Activated CD4-positive, alpha-beta memory T cell treated with anti-CD3 and anti-CD28 coated beads for 36 hours (primary cell): Measurements from ENCODE around the gene ARHGAP20. TPM values are rescaled to one million over a fixed set of nuclear protein-coding genes. Genes with fewer than 3 reads are reported as not detected.

Experiments
- CTCF ChIA-PET: fragments of 350-600 bp; sonication (Branson Sonifier 250); formaldehyde crosslinking; loops from one replicate; lab custom pipeline; 2021; ENCODE audit warnings: antibody characterized with exemption, inconsistent platforms; lab: Charles Lee
- POLR2A ChIA-PET: fragments of 350-600 bp; sonication (Branson Sonifier 250); formaldehyde crosslinking; loops from one replicate; lab custom pipeline; 2021; ENCODE audit warnings: antibody characterized with exemption; lab: Charles Lee
- DNase-seq: peaks from one replicate; pipeline ENCODE4 v3.0.0-alpha.2; 2020
- H3K27ac Mint-ChIP-seq: one replicate; pipeline ENCODE4 v1.8.0; 2021; ENCODE audit warnings: mixed read lengths
- H3K27me3 Mint-ChIP-seq: one replicate; pipeline ENCODE4 v1.8.0; 2021; ENCODE audit warnings: mixed read lengths
- H3K36me3 Mint-ChIP-seq: one replicate; pipeline ENCODE4 v1.8.0; 2021; ENCODE audit warnings: mixed read lengths
- H3K4me1 Mint-ChIP-seq: one replicate; pipeline ENCODE4 v1.8.0; 2021; ENCODE audit warnings: low read depth, mixed read lengths
- H3K4me3 Mint-ChIP-seq: one replicate; pipeline ENCODE4 v1.8.0; 2021; ENCODE audit warnings: mild to moderate bottlenecking, mixed read lengths
- H3K9me3 Mint-ChIP-seq: one replicate; pipeline ENCODE4 v1.8.0; 2021; ENCODE audit warnings: mixed read lengths
- intact Hi-C: fragments of 100-400 bp; cut with micrococcal nuclease; formaldehyde crosslinking; loops from one replicate; pipeline ENCODE4 v1.15.1; 2023
- total RNA-seq, 2 experiments: library from RNA; stranded (reverse); gene quantifications; one replicate each; pipeline ENCODE4 v1.2.3, GENCODE V29; 2021

Gene ARHGAP20
- total RNA-seq, 2 experiments from 2014 or later: 0.05 TPM; not detected in 1

DNA sequence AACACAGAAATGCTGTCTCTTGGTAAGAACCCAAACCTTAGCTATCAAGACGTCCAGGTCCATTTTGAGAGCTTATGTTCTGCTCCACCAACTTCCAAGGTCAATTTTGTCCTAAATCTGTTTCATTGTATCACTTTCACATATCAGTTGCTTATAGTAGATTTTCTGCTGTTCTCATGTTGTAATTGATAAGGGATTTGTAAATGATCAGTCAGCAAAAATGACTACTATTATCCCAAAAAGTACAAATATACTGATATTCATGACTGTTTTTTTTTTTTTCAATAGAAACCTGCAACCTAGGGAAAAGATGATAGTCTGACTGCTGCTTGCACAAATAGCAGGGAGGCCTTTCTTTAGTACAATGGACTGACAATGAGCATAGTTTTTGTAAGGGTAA lies 128.1 kb downstream of the ARHGAP20 start:
- H3K27me3 Mint-ChIP-seq: no peaks in the 10 kb centered on the region
- no peaks in the 10 kb centered on the region for H3K9me3 Mint-ChIP-seq
- H3K4me3 Mint-ChIP-seq: no peak overlapping the region
- no peak for DNase-seq
- H3K27ac Mint-ChIP-seq: no peak overlapping the region
- H3K36me3 Mint-ChIP-seq: no peaks in the 10 kb centered on the region
- ChIA-PET POLR2A (no interaction called here), CTCF (no interaction called here)
- no peaks in the 10 kb centered on the region for H3K4me1 Mint-ChIP-seq
- intact Hi-C loops: no loop called here

DNA sequence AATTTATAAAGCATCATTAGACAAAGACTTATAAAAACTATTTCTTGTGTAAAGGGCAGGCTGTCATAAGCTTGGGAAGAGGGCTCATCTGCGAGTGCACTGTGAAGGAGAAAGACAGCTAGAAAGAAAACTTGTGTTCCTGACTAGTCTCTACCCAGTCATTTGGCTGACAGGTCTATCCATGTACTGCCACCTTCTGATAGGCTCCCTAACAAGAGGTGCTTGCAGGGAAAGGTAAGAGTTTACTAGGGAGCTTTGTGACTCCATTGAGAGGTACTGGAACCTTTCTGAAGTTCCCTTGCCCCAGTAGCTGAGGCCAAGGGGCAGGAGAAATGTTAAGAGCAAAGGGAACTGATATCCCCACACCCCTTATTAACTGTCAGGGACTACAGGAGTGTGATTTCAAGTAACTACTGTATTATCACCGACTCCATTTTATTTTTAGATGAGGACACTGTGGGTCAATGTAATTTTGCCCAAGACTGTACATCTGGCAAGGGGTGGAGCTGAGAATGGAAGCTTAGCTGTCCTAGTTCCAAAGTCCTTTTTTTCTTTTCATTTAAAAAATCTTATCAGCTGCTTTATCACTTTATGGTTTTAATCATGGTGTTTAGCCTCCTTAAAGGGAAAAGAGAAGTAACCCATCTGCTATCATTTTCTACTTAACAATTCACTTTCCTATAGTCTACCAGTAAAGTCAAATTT lies 129.4 kb downstream of the ARHGAP20 start:
- no peaks in the 10 kb centered on the region for H3K9me3 Mint-ChIP-seq
- H3K27me3 Mint-ChIP-seq: no peaks in the 10 kb centered on the region
- H3K27ac Mint-ChIP-seq: no peak overlapping the region
- POLR2A ChIA-PET: no interaction called here
- DNase-seq: no peak
- intact Hi-C loops: no loop called here
- CTCF ChIA-PET: interaction anchor here (0.6 kb wide), 1 partner anchor 116 kb away, joined by 5 read pairs; no protein-coding TSS in a partner anchor
- H3K4me3 Mint-ChIP-seq: no peak overlapping the region
- no peaks in the 10 kb centered on the region for H3K36me3 Mint-ChIP-seq
- no peaks in the 10 kb centered on the region for H3K4me1 Mint-ChIP-seq

DNA sequence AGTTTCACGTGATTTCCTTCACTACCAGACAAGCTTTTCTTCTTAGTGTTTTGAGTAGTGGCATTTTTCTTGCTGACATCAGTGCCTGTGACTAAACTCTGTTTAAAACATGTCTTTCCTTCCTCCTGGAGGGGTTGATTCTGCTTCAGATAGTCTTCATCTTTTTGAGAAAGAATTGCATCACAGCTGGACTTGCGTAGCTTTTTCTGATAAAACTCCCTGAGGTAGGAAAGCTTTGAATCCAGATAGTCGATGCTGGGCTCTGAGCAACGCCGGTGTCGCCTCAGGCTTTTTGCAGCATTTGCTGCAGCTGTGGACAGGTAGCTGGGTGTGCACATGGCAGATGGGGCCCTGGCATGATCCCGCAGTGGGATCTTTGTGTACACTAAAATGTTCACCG lies 131.7 kb downstream of the ARHGAP20 start:
- no peaks in the 10 kb centered on the region for H3K9me3 Mint-ChIP-seq
- DNase-seq: no peak
- ChIA-PET CTCF (interaction anchor here (0.7 kb wide), 1 partner anchor 12 kb away, joined by 3 read pairs; no protein-coding TSS in a partner anchor), POLR2A (no interaction called here)
- H3K36me3 Mint-ChIP-seq: no peaks in the 10 kb centered on the region
- intact Hi-C loops: no loop called here
- H3K27ac Mint-ChIP-seq: no peak overlapping the region
- H3K4me3 Mint-ChIP-seq: no peak overlapping the region
- H3K4me1 Mint-ChIP-seq: no peaks in the 10 kb centered on the region
- no peaks in the 10 kb centered on the region for H3K27me3 Mint-ChIP-seq

DNA sequence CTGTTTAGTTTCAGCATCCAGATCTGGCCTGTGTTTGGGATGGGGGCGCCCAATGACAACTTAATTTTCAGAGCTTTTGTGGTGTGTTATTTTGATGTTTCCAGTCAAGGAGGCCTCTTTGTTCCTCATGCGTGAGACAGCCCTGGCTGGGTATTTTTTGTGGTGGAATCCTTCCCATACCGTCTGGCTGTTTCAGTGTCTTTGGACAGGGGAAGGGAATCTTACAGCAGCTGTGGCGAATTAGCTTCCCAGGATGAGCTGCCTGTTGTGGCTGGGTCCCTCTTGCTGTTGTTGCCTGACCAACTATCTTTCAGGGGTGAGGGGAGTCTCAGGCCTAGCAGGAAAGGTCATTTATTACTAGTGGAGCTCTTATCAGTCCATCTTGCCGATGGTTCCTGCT lies 138.8 kb downstream of the ARHGAP20 start:
- ChIA-PET CTCF (no interaction called here), POLR2A (no interaction called here)
- DNase-seq: no peak
- Mint-ChIP-seq H3K27ac (no peak overlapping the region), H3K4me1 (no peaks in the 10 kb centered on the region), H3K27me3 (no peaks in the 10 kb centered on the region), H3K36me3 (no peaks in the 10 kb centered on the region), H3K9me3 (no peaks in the 10 kb centered on the region), H3K4me3 (no peak overlapping the region)
- intact Hi-C loops: no loop called here

DNA sequence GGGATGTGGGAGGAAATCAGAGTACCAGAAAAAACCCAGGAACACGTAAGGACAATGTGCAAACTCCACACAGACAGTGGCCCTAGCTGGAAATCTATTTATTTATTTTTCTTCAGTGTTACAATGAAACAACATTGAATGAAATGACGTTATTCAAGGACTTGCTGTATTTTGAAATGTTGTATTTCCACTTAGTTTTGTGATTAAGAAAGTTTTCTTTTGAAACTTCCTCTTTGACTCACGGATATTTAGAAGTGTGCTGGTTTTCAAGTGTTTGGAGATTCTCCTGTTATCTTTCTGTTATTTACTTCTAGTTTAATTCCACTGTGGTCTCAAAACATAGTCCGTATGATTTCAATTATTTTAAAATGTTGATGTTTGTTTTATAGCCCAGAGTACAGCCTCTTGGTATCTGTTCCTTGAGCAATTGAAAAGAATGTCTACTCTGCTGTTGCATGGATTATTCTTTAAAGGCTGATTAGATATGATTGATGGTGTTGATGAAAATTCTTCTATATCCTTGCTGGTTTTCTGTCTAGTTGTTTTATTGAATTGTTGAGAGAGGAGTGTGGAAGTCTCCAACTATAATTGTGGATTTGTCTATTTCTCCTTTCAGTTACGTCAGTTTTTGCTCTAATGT lies 141.0 kb downstream of the ARHGAP20 start:
- H3K9me3 Mint-ChIP-seq: no peaks in the 10 kb centered on the region
- ChIA-PET POLR2A (no interaction called here), CTCF (no interaction called here)
- H3K27me3 Mint-ChIP-seq: no peaks in the 10 kb centered on the region
- no peak for DNase-seq
- intact Hi-C loops: no loop called here
- no peak overlapping the region for H3K4me3 Mint-ChIP-seq
- no peaks in the 10 kb centered on the region for H3K4me1 Mint-ChIP-seq
- no peak overlapping the region for H3K27ac Mint-ChIP-seq
- H3K36me3 Mint-ChIP-seq: no peaks in the 10 kb centered on the region

DNA sequence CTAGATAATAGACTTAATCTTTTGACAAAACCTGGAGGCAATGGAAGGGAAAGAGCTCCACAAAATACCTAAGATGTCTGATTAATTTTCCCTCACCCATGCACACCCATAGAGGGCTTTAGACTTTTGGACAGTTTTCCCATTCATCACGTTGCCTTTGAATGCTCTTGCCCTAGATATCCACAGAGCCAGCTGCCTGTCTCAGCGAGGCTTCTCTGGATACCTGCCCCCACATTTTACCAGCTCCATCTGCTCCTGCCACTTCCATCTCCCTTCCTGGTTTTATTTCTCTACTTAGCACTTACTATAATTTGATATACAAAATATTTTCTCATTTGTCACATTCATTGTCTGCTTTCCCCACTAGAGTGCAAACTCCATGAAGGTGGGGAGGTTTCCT lies 145.7 kb downstream of the ARHGAP20 start:
- no peak overlapping the region for H3K4me3 Mint-ChIP-seq
- CTCF ChIA-PET: no interaction called here

DNA sequence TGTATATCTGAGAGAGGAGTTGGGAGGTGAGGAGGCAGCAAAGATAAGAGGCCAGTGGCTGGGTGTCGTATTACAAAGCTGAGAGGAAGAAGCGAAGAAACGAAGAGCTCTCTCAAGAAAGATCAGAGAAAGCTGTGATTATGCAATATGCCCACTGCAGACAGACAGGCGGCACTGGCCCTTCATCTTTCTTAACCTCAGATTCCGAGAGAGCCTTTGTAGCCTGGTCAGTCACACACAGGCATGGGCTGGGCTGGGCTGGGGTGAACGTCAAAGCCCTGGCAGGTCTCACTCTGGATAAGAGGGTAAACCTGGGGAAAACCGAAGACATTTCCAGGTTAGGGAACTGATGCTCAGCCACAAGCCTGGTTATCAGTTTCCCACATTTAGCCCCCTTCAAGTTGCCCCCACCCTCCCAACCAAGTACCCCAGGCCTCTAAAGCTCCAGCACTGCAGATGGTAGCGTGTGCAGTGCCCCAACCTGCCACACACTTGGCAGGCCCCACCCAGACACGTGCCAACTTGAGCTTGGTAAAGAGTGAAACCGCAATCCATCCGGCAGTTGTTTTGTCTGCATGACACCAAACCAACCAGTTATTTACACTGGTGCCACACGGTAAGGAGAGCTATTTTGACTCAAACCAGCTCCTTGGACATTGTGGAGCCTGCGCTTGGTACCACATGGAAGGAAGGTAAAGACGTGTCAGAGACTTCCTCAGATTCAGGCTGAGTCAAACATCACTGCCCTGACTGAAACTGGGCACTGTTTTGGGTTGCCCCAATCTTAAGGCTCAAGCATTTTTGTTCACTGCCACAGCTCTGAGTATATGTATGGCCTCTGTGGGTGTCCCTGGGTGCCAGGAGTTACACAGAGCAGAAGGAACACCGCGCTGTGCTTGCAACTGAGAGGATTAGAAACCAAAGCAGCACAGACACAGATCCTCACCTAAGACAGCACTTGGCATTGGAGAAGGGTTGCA lies 146.6 kb downstream of the ARHGAP20 start:
- H3K36me3 Mint-ChIP-seq: no peaks in the 10 kb centered on the region
- CTCF ChIA-PET: no interaction called here

More for the DNA sequence above, 145.7 kb downstream of the ARHGAP20 start:
- intact Hi-C loops: no loop called here
- Mint-ChIP-seq H3K4me1 (no peaks in the 10 kb centered on the region), H3K36me3 (no peaks in the 10 kb centered on the region), H3K27me3 (no peaks in the 10 kb centered on the region), H3K27ac (no peak overlapping the region), H3K9me3 (no peaks in the 10 kb centered on the region)
- no peak for DNase-seq
- POLR2A ChIA-PET: no interaction called here

DNA sequence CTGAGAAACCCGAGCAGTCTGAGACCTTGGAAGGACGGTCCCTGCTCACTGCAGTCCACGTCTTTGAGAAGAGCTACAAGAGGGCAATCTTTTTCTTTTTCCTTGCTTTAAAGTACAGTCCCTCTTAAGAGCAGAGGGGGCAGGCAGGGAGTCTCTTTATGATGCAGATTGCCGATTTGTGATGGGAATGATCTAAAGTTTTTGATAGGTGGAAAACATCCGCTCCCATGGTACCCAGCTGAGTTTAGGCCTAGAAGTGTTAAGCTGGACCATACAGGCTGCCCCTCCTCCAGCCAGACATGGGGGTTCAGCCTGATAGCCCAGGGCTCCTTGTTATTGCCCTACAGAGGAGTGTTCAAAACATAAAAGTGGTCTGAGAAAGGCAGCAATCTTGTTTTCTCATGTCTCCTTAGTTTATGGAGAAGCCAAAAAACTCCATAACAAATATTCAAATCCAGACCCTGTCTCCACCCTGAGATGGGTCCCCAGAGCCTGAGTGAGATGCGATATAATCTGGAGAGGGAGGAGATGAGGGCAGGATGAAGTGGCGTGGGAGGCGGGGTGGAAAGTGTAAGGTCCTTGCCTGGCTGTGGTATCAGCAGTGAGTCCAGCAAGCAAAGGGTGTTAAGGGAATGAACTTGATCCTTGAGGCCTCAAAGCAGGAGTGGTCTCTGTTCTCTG lies 147.4 kb downstream of the ARHGAP20 start:
- intact Hi-C loops: no loop called here
- H3K4me3 Mint-ChIP-seq: no peak overlapping the region
- H3K27me3 Mint-ChIP-seq: no peaks in the 10 kb centered on the region
- no peak overlapping the region for H3K27ac Mint-ChIP-seq
- no peak for DNase-seq
- H3K9me3 Mint-ChIP-seq: no peaks in the 10 kb centered on the region
- no peaks in the 10 kb centered on the region for H3K4me1 Mint-ChIP-seq
- H3K36me3 Mint-ChIP-seq: no peaks in the 10 kb centered on the region
- POLR2A ChIA-PET: no interaction called here
- CTCF ChIA-PET: no interaction called here

More for the DNA sequence above, 146.6 kb downstream of the ARHGAP20 start:
- intact Hi-C loops: no loop called here
- Mint-ChIP-seq H3K27me3 (no peaks in the 10 kb centered on the region), H3K9me3 (no peaks in the 10 kb centered on the region), H3K4me1 (no peaks in the 10 kb centered on the region), H3K27ac (no peak overlapping the region), H3K4me3 (no peak overlapping the region)
- POLR2A ChIA-PET: no interaction called here
- no peak for DNase-seq

DNA sequence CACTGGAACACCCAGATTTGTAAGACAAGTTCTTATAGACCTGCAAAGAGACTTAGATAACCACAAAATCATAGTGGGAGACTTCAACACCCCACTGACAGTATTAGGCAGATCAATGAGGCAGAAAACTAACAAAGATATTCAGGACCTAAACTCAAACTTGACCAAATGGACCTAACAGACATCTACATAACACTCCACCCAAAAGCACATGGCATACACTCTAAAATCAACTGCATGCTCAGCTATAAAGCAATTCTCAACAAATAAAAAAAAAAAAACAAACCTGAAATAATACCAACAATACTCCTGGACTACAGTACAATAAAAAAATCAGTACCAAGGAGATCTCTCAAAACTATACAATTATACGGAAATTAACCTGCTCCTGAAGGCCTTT lies 167.5 kb downstream of the ARHGAP20 start:
- no peaks in the 10 kb centered on the region for H3K27me3 Mint-ChIP-seq
- intact Hi-C loops: no loop called here
- no peak overlapping the region for H3K4me3 Mint-ChIP-seq
- DNase-seq: no peak
- no peak overlapping the region for H3K27ac Mint-ChIP-seq
- no peaks in the 10 kb centered on the region for H3K9me3 Mint-ChIP-seq
- ChIA-PET POLR2A (no interaction called here), CTCF (no interaction called here)
- H3K36me3 Mint-ChIP-seq: no peaks in the 10 kb centered on the region
- no peaks in the 10 kb centered on the region for H3K4me1 Mint-ChIP-seq

DNA sequence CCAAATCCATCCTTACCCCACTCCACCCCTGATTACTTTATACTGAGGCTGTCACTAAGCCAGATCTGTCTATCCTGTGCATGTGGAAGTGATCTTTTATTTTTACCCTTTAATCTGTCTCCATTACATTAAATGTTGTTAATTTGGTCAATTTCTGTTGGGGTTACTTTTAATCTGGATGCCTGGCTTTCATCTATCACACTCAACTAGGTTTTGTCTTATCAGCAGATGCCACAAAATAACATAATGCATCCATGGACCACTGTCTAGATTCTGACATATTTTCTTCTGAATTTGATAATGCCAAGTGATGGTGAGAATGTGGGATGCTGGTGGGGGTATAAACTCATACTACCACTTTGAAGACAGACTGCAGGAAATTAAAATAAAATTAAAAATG lies 174.1 kb downstream of the ARHGAP20 start:
- Mint-ChIP-seq H3K4me1 (no peaks in the 10 kb centered on the region), H3K27ac (no peak overlapping the region)
- CTCF ChIA-PET: no interaction called here

DNA sequence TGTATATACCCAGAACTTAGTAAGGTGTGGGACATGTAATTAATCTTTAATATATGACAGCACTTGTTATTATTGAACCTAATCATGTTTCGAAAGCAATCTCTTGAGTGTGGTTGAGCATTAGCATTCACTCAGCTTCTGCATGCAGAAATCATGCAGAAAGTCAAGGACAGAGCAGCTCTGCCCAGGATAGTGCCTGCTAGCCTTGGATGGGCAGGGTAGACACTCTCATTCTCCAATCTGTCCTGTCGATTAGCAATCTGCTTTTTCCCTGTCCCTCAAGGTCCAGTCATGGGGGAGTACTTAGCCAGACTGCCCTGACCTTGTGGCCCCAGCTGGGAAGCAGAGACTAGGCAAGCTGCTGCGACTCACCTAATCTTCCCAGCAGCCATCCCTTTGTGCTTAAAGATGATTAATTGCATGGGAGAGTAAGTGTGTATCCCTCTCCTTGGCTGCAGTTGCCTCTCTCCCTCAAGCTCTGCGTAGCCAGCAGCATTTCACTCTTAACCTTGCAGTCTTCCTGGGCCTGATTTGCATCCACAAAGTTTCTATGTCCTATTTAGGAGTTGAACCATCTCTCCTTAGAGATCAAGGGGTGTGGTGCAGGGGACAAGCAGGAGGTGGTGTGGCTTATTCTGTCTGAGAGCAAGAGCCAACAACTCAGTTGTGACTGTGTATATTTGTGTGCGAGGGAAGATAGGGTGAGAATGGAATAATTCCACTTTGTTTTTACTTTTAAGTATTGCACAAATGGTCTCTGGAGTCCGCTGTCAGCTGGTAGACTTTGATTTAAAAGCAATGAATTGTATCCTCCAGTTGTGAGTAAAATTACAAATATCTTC lies 181.1 kb downstream of the ARHGAP20 start:
- ChIA-PET CTCF (no interaction called here), POLR2A (no interaction called here)
- no peaks in the 10 kb centered on the region for H3K36me3 Mint-ChIP-seq
- H3K4me3 Mint-ChIP-seq: no peak overlapping the region
- H3K4me1 Mint-ChIP-seq: no peaks in the 10 kb centered on the region
- no peak overlapping the region for H3K27ac Mint-ChIP-seq
- DNase-seq: no peak
- intact Hi-C loops: no loop called here
- H3K27me3 Mint-ChIP-seq: no peaks in the 10 kb centered on the region
- peaks cover 9% of the 10 kb centered on the region for H3K9me3 Mint-ChIP-seq

More for the DNA sequence above, 174.1 kb downstream of the ARHGAP20 start:
- no peaks in the 10 kb centered on the region for H3K27me3 Mint-ChIP-seq
- no peak for DNase-seq
- no peaks in the 10 kb centered on the region for H3K9me3 Mint-ChIP-seq
- POLR2A ChIA-PET: no interaction called here
- H3K36me3 Mint-ChIP-seq: no peaks in the 10 kb centered on the region
- H3K4me3 Mint-ChIP-seq: no peak overlapping the region
- intact Hi-C loops: no loop called here
